B cell (primary cell): Measurements from ENCODE around the gene NDC80. TPM values are rescaled to one million over a fixed set of nuclear protein-coding genes. Genes with fewer than 3 reads are reported as not detected.

ENCODE experiments used
- ATAC-seq: fragments of 200-7000 bp; cut with Tn5 transposase; one replicate; pipeline ENCODE4 v1.10.0; 2021; ENCODE audit warnings: low read depth, mild to moderate bottlenecking, moderate number of reproducible peaks, moderate library complexity
- CTCF ChIA-PET: fragments of 350-600 bp; sonication (Branson Sonifier 250); formaldehyde crosslinking; loops from one replicate; lab custom pipeline; 2021; ENCODE audit warnings: antibody characterized with exemption, inconsistent platforms; lab: Charles Lee
- POLR2A ChIA-PET: fragments of 350-600 bp; sonication (Branson Sonifier 250); formaldehyde crosslinking; loops from one replicate; lab custom pipeline; 2021; ENCODE audit warnings: antibody characterized with exemption; lab: Charles Lee
- DNase-seq: peaks from one replicate; pipeline ENCODE4 v3.0.0; 2013
- H2AFZ ChIP-seq: 2 replicates; pipeline ENCODE4 v1.6.1; 2012; ENCODE audit warnings: mild to moderate bottlenecking, low read depth, low read length; ENCODE audit not compliant: insufficient read depth, poor library complexity, severe bottlenecking
- H3K27ac ChIP-seq, 2 donors: 1 replicate in 1 of 2; 2 replicates in 1 of 2; pipeline ENCODE4 v1.5.1; 2012 to 2013; ENCODE audit warnings: low read length in 2 of 2, mild to moderate bottlenecking in 2 of 2, moderate library complexity in 1 of 2
- H3K27me3 ChIP-seq, 4 experiments: fragments of 200-600 bp in 1 of 4; sonication (generic) in 1 of 4; replicated peaks in 1 of 4; 1 replicate in 2 of 4; 2 replicates in 2 of 4; pipeline versions ENCODE4 v1.6.1 to v1.7.0; 2013 to 2016; ENCODE audit warnings: low read length in 3 of 4, mild to moderate bottlenecking in 2 of 4, mixed read lengths in 1 of 4, moderate library complexity in 1 of 4; ENCODE audit not compliant: insufficient read depth in 4 of 4, control insufficient read depth in 3 of 4; ENCODE audit errors: control extremely low read depth in 1 of 4
- H3K36me3 ChIP-seq, 2 experiments: replicated peaks in 1 of 2; 1 replicate in 1 of 2; 2 replicates in 1 of 2; pipeline versions ENCODE4 v1.6.1 to v1.7.1; 2013; ENCODE audit warnings: low read length in 1 of 2; ENCODE audit not compliant: insufficient read depth in 2 of 2, control insufficient read depth in 1 of 2; ENCODE audit errors: control extremely low read depth in 1 of 2, extremely low read depth in 1 of 2
- H3K4me1 ChIP-seq, 2 donors: fragments of 200-600 bp in 1 of 2; sonication (generic) in 1 of 2; 1 replicate in 1 of 2; 2 replicates in 1 of 2; pipeline versions ENCODE4 v1.5.1 to v1.6.1; 2013 to 2017; ENCODE audit warnings: low read length in 2 of 2; ENCODE audit not compliant: control insufficient read depth in 2 of 2, insufficient read depth in 2 of 2
- H3K4me2 ChIP-seq: replicated peaks from 2 replicates; pipeline ENCODE3; 2012; ENCODE audit warnings: mild to moderate bottlenecking, low read depth, low read length; ENCODE audit not compliant: poor library complexity, severe bottlenecking
- H3K4me3 ChIP-seq, 5 experiments: fragments of 200-600 bp in 1 of 5; sonication (generic) in 1 of 5; 1 replicate in 3 of 5; 2 replicates in 2 of 5; pipeline versions ENCODE4 v1.5.1 to v1.7.0; 2011 to 2016; ENCODE audit warnings: low read length in 4 of 5, mild to moderate bottlenecking in 4 of 5, low read depth in 2 of 5, control low read depth in 1 of 5, moderate library complexity in 1 of 5; ENCODE audit not compliant: insufficient read depth in 1 of 5; ENCODE audit errors: control extremely low read depth in 1 of 5, extremely low read depth in 1 of 5
- H3K79me2 ChIP-seq: fragments of 200-600 bp; sonication (generic); one replicate; pipeline ENCODE4 v1.6.0; 2016; ENCODE audit warnings: low read length; ENCODE audit not compliant: control insufficient read depth, insufficient read depth
- H3K9ac ChIP-seq: fragments of 200-600 bp; sonication (generic); 2 replicates; pipeline ENCODE4 v1.6.1; 2017; ENCODE audit warnings: mild to moderate bottlenecking, low read length, moderate library complexity
- H3K9me3 ChIP-seq, 3 donors: one replicate each; pipeline versions ENCODE4 v1.6.1 to v1.7.1; 2013; ENCODE audit warnings: low read length in 2 of 3; ENCODE audit not compliant: control insufficient read depth in 2 of 3, insufficient read depth in 1 of 3; ENCODE audit errors: control extremely low read depth in 1 of 3
- H4K20me1 ChIP-seq: 2 replicates; pipeline ENCODE4 v1.6.0; 2012; ENCODE audit warnings: mild to moderate bottlenecking, low read length; ENCODE audit not compliant: insufficient read depth, control insufficient read depth, poor library complexity, severe bottlenecking
- H3K27ac Mint-ChIP-seq: one replicate; pipeline ENCODE4 v1.8.0; 2021; ENCODE audit warnings: mixed read lengths
- H3K27me3 Mint-ChIP-seq: one replicate; pipeline ENCODE4 v1.8.0; 2021; ENCODE audit warnings: mixed read lengths
- H3K4me1 Mint-ChIP-seq: one replicate; pipeline ENCODE4 v1.8.0; 2021; ENCODE audit warnings: mixed read lengths
- H3K4me3 Mint-ChIP-seq: one replicate; pipeline ENCODE4 v1.8.0; 2021; ENCODE audit warnings: mixed read lengths
- H3K9me3 Mint-ChIP-seq: one replicate; pipeline ENCODE4 v1.8.0; 2022; ENCODE audit warnings: mixed read lengths; ENCODE audit not compliant: insufficient read depth
- EZH2 ChIP-seq: IDR thresholded peaks from 2 replicates; pipeline ENCODE4 v1.6.1; 2012; ENCODE audit warnings: borderline replicate concordance, low read depth, mild to moderate bottlenecking, moderate library complexity, low read length; ENCODE audit not compliant: insufficient read depth, poor library complexity, severe bottlenecking
- WGBS: methylation state at CpG from one replicate; pipeline ENCODE4 v1.1.5; 2013; ENCODE audit warnings: missing lambda C conversion rate; ENCODE audit not compliant: insufficient coverage; 5-methylcytosine and 5-hydroxymethylcytosine counted together
- intact Hi-C: fragments of 100-400 bp; cut with micrococcal nuclease; formaldehyde crosslinking; loops from one replicate; pipeline ENCODE4 v1.10.0; 2022
- polyA minus RNA-seq: library from RNA; depleted of rRNA, polyadenylated mRNA; stranded (reverse); fragments of >200 nt; gene quantifications from 2 replicates; pipeline ENCODE4 v1.2.3, GENCODE V29; 2012
- polyA plus RNA-seq: library from polyadenylated mRNA; depleted of rRNA; stranded (reverse); fragments of >200 nt; gene quantifications from 2 replicates; pipeline ENCODE4 v1.2.3, GENCODE V29; 2012
- total RNA-seq, 2 donors: library from RNA; stranded (reverse); fragments of 120-200 nt in 1 of 2; gene quantifications; 1 replicate in 1 of 2; 2 replicates in 1 of 2; pipeline versions ENCODE4 v1.2.3 to v1.2.4, GENCODE V29; 2013 to 2022
- TF ChIP-seq, protein P1 (sequence below): fragments of 200-600 bp; IDR thresholded peaks from one replicate; pipeline ENCODE4 v1.8.0; 2022; ENCODE audit warnings: antibody characterized with exemption, mild to moderate bottlenecking

The NDC80 gene
- total RNA-seq (3.7 and 3.9 TPM in 2 replicates), polyA plus RNA-seq (1.3 and 1.7 TPM in 2 replicates), polyA minus RNA-seq (1.7 and 2.6 TPM in 2 replicates)
- 4.4 TPM for total RNA-seq (2013)

DNA sequence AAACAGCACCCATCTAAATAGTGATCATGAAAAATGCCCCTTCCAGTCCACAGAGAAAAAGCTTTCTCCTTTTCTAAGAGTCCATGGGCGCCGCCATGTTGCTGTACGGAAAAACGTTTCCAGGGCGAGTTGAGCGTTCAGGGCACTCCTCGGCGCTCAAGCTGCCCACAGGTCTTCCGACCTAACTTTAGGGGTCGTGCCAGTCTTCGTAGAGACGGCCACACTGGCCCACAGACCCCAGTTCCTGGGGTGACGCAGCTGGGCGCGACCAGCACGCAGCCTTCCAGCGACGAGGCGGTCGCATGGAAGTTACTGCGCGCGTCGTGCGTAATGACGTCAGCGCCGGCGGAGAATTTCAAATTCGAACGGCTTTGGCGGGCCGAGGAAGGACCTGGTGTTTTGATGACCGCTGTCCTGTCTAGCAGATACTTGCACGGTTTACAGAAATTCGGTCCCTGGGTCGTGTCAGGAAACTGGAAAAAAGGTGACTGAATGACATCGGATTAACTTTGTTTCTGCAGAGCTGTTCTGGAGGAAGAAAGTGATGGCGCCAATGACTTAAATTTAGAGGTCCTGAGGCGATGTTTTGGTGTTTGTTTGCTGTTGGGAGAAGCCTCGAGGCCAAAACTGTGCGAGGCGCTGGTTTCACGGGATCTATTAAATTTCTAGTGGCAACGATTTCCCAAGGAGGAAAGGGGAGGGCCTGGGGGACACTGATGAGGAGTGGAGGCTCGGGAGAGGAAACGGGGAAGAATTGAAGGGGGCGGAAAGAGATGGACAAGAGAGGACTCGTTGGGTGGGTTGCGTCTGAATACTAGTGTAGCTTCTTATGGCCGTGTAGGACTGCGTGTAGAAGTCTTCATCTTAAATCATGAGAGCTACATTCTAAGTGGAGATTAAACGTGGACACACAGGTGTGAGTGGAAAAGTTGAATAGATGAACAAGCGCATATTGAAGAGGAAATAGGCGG lies at the start of gene NDC80, which contains the start of gene METTL4:
TSS of gene NDC80 (plus strand) at position 358 of the 971 bp plus-strand sequence. CDS start 1,429 bp downstream, outside the sequence.
TSS of gene METTL4 (minus strand) at position 306 of the 971 bp plus-strand sequence. CDS start 4,289 bp downstream, outside the sequence.
- H3K79me2 ChIP-seq = peaks cover 49% of the 10 kb centered on the region
- peak; percentile 93 for ATAC-seq
- Mint-ChIP-seq H3K27ac (peak within 1 kb of the TSS; percentile 99), H3K9me3 (no peaks in the 10 kb centered on the region), H3K27me3 (no peaks in the 10 kb centered on the region), H3K4me1 (peaks cover 45% of the 10 kb centered on the region), H3K4me3 (peak within 1 kb of the TSS; percentile 99)
- H3K27ac ChIP-seq = peak within 1 kb of the TSS; percentile 97 to 98
- no peaks in the 10 kb centered on the region for H3K9me3 ChIP-seq
- intact Hi-C loops = loop anchor here (1.0 to 5.0 kb wide), 6 partner anchors 33 to 675 kb away; partner anchors contain the start of genes EMILIN2, MYL12A and SMCHD1
- peaks cover 22 to 23% of the 10 kb centered on the region in 2 donors for H3K4me1 ChIP-seq
- no peaks in the 10 kb centered on the region for H3K27me3 ChIP-seq
- CTCF ChIA-PET = interaction anchor here (0.5 to 3.3 kb wide), 17 partner anchors 23 to 159 kb away, joined by 3 to 40 read pairs (median 4); partner anchors contain the start of gene SMCHD1
- TF ChIP-seq, protein P1, sequence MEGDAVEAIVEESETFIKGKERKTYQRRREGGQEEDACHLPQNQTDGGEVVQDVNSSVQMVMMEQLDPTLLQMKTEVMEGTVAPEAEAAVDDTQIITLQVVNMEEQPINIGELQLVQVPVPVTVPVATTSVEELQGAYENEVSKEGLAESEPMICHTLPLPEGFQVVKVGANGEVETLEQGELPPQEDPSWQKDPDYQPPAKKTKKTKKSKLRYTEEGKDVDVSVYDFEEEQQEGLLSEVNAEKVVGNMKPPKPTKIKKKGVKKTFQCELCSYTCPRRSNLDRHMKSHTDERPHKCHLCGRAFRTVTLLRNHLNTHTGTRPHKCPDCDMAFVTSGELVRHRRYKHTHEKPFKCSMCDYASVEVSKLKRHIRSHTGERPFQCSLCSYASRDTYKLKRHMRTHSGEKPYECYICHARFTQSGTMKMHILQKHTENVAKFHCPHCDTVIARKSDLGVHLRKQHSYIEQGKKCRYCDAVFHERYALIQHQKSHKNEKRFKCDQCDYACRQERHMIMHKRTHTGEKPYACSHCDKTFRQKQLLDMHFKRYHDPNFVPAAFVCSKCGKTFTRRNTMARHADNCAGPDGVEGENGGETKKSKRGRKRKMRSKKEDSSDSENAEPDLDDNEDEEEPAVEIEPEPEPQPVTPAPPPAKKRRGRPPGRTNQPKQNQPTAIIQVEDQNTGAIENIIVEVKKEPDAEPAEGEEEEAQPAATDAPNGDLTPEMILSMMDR = no peak
- TF ChIP-seq EZH2 = no peak
- peak; percentile 95 for DNase-seq
- peak within 1 kb of the TSS; percentile 70 to 99 (median 81) for H3K4me3 ChIP-seq
- H3K9ac ChIP-seq = peak within 1 kb of the TSS; percentile 80
- H3K4me2 ChIP-seq = peak within 1 kb of the TSS; percentile 88
- no peaks in the 10 kb centered on the region for H4K20me1 ChIP-seq
- under 1% methylated on average over 55 of the region's 55 CpGs for WGBS
- peak within 1 kb of the TSS; percentile 92 for H2AFZ ChIP-seq
- H3K36me3 ChIP-seq = peaks cover 2 to 6% of the 10 kb centered on the region in 2 experiments
- POLR2A ChIA-PET = interaction anchor here (0.5 to 2.8 kb wide), 6 partner anchors 34 to 1697 kb away, joined by 3 to 49 read pairs (median 4); partner anchors contain the start of gene SMCHD1
